DND-41 (cell line): Measurements from ENCODE around the gene KRTAP10-9.

Experiments used
- ATAC-seq: fragments of 200-7000 bp; cut with Tn5 transposase; 3 replicates; pipeline ENCODE4 v1.9.1; 2021; ENCODE audit warnings: low read depth; ENCODE audit not compliant: insufficient read depth
- DNase-seq: peaks from one replicate; pipeline ENCODE4 v3.0.0-alpha.2; 2020
- H2AFZ ChIP-seq: 2 replicates; pipeline ENCODE4 v1.6.0; 2012; ENCODE audit warnings: low read depth, low read length
- H3K27ac ChIP-seq: 2 replicates; pipeline ENCODE4 v1.5.1; 2012; ENCODE audit warnings: low read length, inconsistent platforms
- H3K27me3 ChIP-seq: fragments of 200-600 bp; sonication (generic); 2 replicates; pipeline ENCODE4 v1.6.0; 2012; ENCODE audit warnings: low read length, mild to moderate bottlenecking, inconsistent platforms; ENCODE audit not compliant: insufficient read depth, poor library complexity
- H3K36me3 ChIP-seq: 2 replicates; pipeline ENCODE4 v1.5.1; 2012; ENCODE audit warnings: low read length, inconsistent platforms; ENCODE audit not compliant: insufficient read depth
- H3K4me1 ChIP-seq: 2 replicates; pipeline ENCODE4 v1.5.1; 2012; ENCODE audit warnings: mild to moderate bottlenecking, low read length; ENCODE audit not compliant: insufficient read depth
- H3K4me2 ChIP-seq: 2 replicates; pipeline ENCODE4 v1.6.0; 2012; ENCODE audit warnings: mild to moderate bottlenecking, moderate library complexity, low read length, inconsistent platforms; ENCODE audit not compliant: insufficient read depth
- H3K4me3 ChIP-seq, 2 experiments: fragments of 200-600 bp in 1 of 2; shearing (Covaris generic) in 1 of 2; 2 replicates each; pipeline ENCODE4 v1.5.1; 2012 to 2016; ENCODE audit warnings: inconsistent platforms in 2 of 2, low read length in 2 of 2, mild to moderate bottlenecking in 2 of 2, low read depth in 1 of 2, moderate library complexity in 1 of 2
- H3K79me2 ChIP-seq: 2 replicates; pipeline ENCODE4 v1.6.0; 2012; ENCODE audit warnings: low read length, inconsistent platforms; ENCODE audit not compliant: insufficient read depth
- H3K9ac ChIP-seq: 2 replicates; pipeline ENCODE4 v1.6.0; 2012; ENCODE audit warnings: low read depth, mild to moderate bottlenecking, inconsistent platforms, low read length, moderate library complexity
- H3K9me3 ChIP-seq: 2 replicates; pipeline ENCODE4 v1.5.1; 2012; ENCODE audit warnings: low read length, moderate library complexity, mild to moderate bottlenecking, inconsistent platforms; ENCODE audit not compliant: insufficient read depth, severe bottlenecking
- H4K20me1 ChIP-seq: 2 replicates; pipeline ENCODE4 v1.6.0; 2012; ENCODE audit warnings: low read length; ENCODE audit not compliant: insufficient read depth
- EZH2 ChIP-seq: IDR thresholded peaks from 3 replicates; pipeline ENCODE4 v1.6.1; 2012; ENCODE audit warnings: borderline replicate concordance, low read depth, mild to moderate bottlenecking, moderate library complexity, low read length, inconsistent platforms; ENCODE audit not compliant: severe bottlenecking
- TF ChIP-seq, protein P1 (sequence below): IDR thresholded peaks from 2 replicates; pipeline ENCODE4 v1.5.1; 2012; ENCODE audit warnings: borderline replicate concordance, low read length, moderate library complexity, mild to moderate bottlenecking; ENCODE audit not compliant: poor library complexity, severe bottlenecking; ENCODE audit errors: extremely low read depth

Gene KRTAP10-9

GRCh38 chr21:44670642-44671432, 43.9 kb downstream of the KRTAP10-9 start:
- H3K79me2 ChIP-seq: no peaks in the 10 kb centered on the region

DNA sequence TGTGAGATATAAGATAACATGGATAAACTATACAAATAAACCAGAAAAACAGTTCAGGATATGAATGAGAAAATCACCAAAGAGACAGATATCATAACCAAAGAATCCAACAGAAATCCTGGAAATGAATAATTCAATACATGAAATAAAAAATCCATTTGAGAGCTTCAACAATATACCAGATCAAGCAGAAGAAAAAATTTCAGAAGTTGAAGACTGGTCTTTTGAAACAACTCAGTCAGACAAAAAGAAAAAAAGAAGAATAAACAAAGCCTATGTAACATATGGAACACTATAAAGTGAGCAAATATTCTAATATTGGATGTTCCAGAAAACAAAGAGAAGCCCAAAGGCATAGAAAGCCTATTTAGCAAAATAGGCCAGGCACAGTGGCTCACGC, 45.0 kb downstream of the KRTAP10-9 start:
- Histone ChIP-seq H3K79me2 (no peaks in the 10 kb centered on the region), H3K4me3 (no peak overlapping the region), H3K36me3 (no peaks in the 10 kb centered on the region), H2AFZ (no peak overlapping the region), H3K27ac (no peak overlapping the region), H3K27me3 (no peaks in the 10 kb centered on the region), H3K4me2 (no peak overlapping the region), H3K9ac (no peak overlapping the region), H4K20me1 (no peaks in the 10 kb centered on the region), H3K4me1 (no peaks in the 10 kb centered on the region), H3K9me3 (peaks cover 10% of the 10 kb centered on the region)
- ATAC-seq: no peak
- TF ChIP-seq, protein P1, sequence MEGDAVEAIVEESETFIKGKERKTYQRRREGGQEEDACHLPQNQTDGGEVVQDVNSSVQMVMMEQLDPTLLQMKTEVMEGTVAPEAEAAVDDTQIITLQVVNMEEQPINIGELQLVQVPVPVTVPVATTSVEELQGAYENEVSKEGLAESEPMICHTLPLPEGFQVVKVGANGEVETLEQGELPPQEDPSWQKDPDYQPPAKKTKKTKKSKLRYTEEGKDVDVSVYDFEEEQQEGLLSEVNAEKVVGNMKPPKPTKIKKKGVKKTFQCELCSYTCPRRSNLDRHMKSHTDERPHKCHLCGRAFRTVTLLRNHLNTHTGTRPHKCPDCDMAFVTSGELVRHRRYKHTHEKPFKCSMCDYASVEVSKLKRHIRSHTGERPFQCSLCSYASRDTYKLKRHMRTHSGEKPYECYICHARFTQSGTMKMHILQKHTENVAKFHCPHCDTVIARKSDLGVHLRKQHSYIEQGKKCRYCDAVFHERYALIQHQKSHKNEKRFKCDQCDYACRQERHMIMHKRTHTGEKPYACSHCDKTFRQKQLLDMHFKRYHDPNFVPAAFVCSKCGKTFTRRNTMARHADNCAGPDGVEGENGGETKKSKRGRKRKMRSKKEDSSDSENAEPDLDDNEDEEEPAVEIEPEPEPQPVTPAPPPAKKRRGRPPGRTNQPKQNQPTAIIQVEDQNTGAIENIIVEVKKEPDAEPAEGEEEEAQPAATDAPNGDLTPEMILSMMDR: no peak
- TF ChIP-seq EZH2: no peak
- DNase-seq: no peak

More at GRCh38 chr21:44670642-44671432, 43.9 kb downstream of the KRTAP10-9 start:
- no peaks in the 10 kb centered on the region for H4K20me1 ChIP-seq
- H3K36me3 ChIP-seq: no peaks in the 10 kb centered on the region
- DNase-seq (no peak), ATAC-seq (no peak)
- no peak overlapping the region for H3K4me2 ChIP-seq
- no peak for TF ChIP-seq EZH2
- TF ChIP-seq, protein P1: no peak
- H3K4me1 ChIP-seq: no peaks in the 10 kb centered on the region
- no peak overlapping the region for H2AFZ ChIP-seq
- H3K4me3 ChIP-seq: no peak overlapping the region
- H3K9me3 ChIP-seq: peaks cover 10% of the 10 kb centered on the region
- H3K27ac ChIP-seq: no peak overlapping the region
- H3K27me3 ChIP-seq: no peaks in the 10 kb centered on the region
- no peak overlapping the region for H3K9ac ChIP-seq

- DNase-seq (no peak), ATAC-seq (no peak)
- no peak overlapping the region for H3K9ac ChIP-seq
- H4K20me1 ChIP-seq: no peaks in the 10 kb centered on the region
- TF ChIP-seq, protein P1: no peak
- TF ChIP-seq EZH2: no peak
- H3K9me3 ChIP-seq: no peaks in the 10 kb centered on the region
- no peaks in the 10 kb centered on the region for H3K36me3 ChIP-seq
- H2AFZ ChIP-seq: no peak overlapping the region
- H3K79me2 ChIP-seq: no peaks in the 10 kb centered on the region
- no peak overlapping the region for H3K27ac ChIP-seq
- H3K27me3 ChIP-seq: no peaks in the 10 kb centered on the region
- H3K4me3 ChIP-seq: no peak overlapping the region
- no peaks in the 10 kb centered on the region for H3K4me1 ChIP-seq
- H3K4me2 ChIP-seq: no peak overlapping the region
These were observed 51.0 kb downstream of the KRTAP10-9 start for GRCh38 chr21:44677881-44678280.
